ENCODE measurements around the gene ASCC3. TPM values are rescaled to one million over a fixed set of nuclear protein-coding genes. Genes with fewer than 3 reads are reported as not detected.

The ASCC3 gene, protein sequence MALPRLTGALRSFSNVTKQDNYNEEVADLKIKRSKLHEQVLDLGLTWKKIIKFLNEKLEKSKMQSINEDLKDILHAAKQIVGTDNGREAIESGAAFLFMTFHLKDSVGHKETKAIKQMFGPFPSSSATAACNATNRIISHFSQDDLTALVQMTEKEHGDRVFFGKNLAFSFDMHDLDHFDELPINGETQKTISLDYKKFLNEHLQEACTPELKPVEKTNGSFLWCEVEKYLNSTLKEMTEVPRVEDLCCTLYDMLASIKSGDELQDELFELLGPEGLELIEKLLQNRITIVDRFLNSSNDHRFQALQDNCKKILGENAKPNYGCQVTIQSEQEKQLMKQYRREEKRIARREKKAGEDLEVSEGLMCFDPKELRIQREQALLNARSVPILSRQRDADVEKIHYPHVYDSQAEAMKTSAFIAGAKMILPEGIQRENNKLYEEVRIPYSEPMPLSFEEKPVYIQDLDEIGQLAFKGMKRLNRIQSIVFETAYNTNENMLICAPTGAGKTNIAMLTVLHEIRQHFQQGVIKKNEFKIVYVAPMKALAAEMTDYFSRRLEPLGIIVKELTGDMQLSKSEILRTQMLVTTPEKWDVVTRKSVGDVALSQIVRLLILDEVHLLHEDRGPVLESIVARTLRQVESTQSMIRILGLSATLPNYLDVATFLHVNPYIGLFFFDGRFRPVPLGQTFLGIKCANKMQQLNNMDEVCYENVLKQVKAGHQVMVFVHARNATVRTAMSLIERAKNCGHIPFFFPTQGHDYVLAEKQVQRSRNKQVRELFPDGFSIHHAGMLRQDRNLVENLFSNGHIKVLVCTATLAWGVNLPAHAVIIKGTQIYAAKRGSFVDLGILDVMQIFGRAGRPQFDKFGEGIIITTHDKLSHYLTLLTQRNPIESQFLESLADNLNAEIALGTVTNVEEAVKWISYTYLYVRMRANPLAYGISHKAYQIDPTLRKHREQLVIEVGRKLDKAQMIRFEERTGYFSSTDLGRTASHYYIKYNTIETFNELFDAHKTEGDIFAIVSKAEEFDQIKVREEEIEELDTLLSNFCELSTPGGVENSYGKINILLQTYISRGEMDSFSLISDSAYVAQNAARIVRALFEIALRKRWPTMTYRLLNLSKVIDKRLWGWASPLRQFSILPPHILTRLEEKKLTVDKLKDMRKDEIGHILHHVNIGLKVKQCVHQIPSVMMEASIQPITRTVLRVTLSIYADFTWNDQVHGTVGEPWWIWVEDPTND (N-terminal part only)
- 15.3 TPM for total RNA-seq

DNA sequence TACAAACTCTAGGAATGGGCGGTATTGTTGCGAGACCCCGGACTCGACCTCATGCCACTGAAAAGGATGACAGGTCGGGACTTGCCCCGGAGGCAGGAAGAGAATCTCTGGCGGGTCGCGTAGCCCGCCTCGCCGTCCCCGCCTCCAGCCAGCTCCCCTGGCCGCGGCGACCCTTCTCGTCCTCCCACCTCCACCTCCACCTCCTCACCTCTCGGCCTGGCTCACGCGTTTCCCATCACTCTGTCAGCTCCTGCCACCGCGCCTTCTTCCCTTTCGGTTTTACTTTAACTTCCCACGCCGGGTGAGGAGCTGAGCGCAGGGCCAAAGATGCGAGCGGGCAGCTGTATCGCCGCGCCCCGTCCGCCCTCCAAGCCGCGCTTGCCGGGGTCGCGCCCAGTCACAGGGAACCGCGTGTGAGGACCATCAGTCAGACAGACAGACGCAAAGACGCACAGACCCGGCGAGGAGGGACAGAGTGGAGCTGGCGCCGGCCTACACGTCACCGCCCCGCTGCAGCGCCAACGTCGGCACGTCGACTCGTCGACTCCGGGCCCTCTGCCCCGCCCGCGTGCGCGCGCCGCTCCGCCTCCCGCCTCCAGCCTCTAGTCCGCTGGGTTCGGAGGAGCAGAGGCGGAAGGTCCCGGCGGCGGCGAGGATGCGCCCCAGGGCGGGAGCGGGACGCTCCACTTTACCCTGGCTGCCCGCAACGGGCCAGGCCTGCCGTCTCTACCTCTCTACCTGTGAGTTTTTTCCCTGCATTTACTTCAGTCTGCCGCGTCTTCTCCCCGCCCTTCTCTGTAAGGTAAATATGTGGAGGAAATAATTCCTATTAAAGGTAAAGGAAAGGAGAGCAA is at the start of gene ASCC3:
Gene ASCC3 (minus strand): TSS at position 477 of the 854 bp plus-strand sequence. CDS start 13,332 bp downstream, outside the sequence.
- peak; percentile 97 for ATAC-seq
- DNase-seq (ENCODE audit: low spot score): peak; percentile 97

- DNase-seq (ENCODE audit: low spot score) (no peak), ATAC-seq (no peak)
These were observed 44.6 kb upstream of the ASCC3 start for GRCh38 chr6:100925749-100926148.

DNA sequence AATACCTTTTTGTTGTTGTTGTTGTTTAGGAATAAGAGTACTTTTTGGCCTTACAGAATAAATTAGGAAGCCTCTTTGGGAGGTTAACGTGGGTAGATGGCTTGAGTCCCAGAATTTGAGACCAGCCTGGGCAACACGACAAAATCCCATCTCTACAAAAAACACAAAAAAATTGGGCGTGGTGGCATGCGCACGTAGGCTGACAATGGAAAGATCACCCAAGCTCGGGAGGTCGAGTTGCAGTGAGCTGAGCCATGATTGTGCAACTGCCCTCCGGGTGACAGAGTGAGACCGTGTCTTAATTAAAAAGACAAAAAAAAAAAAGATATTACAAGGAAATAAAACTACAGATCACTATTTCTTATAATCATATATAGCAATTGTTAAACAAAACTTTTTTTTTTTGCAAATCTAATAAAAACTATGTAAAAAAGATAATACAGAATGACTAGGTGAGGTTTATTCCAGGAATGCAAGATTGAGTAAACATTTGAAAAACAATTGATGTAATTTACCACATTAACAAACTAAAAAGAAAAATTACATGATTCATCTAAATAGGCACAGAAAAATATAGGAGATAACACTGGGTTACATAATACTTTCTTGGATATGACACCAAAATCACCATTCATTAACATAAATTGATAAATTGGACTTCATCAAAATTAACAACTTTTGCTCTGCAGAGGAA is 43.6 kb upstream of the ASCC3 start:
- ATAC-seq (peak; percentile 58), DNase-seq (ENCODE audit: low spot score) (no peak)

- ATAC-seq: no peak
- DNase-seq (ENCODE audit: low spot score): no peak
These were observed 42.5 kb upstream of the ASCC3 start for GRCh38 chr6:100923481-100924165.

DNA sequence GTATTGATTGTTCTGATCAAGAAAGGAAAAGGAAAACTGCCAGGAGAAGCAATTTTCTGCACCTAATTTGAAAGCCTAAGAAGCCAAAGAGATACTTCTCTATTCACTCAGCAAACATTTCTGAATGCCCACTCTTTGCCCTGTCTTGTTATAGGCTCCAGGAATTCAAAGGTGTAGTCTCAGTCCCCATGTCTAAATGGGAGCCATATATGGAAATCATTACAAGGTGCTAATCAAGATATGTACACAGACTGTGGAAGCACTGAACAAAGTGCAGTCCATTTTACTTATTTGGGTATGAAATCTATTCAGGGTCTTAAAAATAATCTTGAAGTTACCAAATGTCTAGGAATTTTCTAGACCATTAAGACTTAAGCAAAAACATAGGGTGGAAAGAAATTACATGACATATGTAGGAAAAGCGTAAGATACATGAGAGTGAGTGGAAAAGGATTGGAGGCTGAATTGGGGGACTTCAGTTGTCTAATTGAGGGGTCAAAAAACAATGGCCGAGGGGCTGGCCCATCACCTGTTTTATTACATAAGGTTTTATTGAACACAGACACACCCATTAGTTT is 39.0 kb upstream of the ASCC3 start:
- ATAC-seq (no peak), DNase-seq (ENCODE audit: low spot score) (no peak)

DNA sequence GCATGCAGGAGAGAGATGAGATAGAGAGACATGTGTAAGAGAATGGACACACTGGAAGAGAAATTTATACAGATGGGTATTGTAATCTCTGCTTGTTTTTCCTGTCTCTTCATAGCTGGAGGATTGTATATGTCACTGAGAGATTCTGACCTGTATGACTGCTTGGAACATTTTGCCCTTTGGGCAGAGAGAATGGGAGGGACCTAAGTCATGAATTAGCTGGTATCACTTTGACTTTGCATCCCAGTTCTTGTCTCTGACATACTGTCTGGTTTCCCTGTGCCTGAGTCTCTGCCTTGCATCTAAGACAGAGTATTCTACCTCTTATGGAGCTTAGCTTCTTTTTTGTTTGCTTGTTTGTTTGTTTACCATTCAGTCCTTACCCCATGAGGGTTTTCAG is 37.0 kb upstream of the ASCC3 start:
- DNase-seq (ENCODE audit: low spot score): no peak
- ATAC-seq: no peak

DNA sequence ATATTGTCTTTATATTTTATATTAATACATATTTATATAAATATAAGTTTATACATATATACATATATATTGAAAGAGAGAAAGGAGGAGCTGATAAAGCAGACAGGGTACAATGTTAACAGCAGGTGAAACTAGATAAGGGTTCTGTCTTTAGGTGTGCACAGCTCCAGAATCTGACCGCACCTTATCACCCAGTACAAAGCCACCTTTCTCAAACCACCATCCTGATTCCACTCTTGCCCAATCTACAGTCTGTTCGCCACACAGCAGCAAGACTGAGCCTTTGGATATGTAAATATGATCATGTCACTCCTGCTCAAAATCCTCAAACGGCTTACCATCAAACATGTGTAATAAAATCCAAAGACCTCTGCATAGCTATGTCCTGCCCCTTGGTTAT is 34.7 kb upstream of the ASCC3 start:
- DNase-seq (ENCODE audit: low spot score) (no peak), ATAC-seq (no peak)

GRCh38 chr6:100913400-100914276 is 32.5 kb upstream of the ASCC3 start:
- no peak for ATAC-seq
- no peak for DNase-seq (ENCODE audit: low spot score)

DNA sequence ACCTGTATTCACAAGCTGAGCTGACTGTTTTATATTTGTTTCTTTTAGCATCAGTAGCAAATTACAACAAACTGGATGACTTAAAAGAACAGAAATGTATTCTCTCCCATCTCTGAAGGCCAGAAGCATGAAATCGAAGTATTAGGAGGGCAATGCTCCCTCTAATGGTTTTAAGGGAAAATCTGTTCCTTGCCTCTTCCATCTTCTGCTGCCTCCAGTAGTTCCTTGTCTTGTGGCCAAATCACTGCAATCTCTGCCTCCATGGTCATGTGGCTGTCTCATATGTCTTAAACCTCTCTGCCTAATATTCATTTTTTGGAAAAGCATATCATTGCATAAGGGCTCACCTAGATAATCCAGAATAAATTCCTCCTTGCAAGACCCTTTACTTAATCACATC is 25.2 kb upstream of the ASCC3 start:
- ATAC-seq: no peak

DNA sequence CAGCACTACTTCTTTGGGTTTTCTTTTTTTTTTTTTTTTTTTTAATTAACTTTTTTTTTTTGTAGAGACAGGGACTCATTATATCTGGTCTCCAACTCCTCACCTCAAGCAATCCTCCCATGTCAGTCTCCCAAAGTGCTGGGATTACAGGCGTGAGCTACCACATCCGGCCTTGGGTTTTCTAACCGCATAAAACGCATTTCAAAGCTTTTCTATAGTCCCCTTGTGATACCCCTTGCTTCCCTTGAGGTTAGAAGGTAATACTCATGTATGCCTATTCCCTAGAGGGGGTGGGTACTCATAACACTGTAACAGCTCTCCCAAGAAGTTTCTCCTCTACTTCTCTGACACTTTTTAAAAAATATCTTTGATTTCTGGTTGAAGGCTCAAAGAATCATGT is 23.9 kb upstream of the ASCC3 start:
- ATAC-seq (no peak), DNase-seq (ENCODE audit: low spot score) (no peak)

More for the DNA sequence above, 25.2 kb upstream of the ASCC3 start:
- DNase-seq (ENCODE audit: low spot score): no peak

GRCh38 chr6:100904316-100904715 is 23.2 kb upstream of the ASCC3 start:
- DNase-seq (ENCODE audit: low spot score) (no peak), ATAC-seq (no peak)

DNA sequence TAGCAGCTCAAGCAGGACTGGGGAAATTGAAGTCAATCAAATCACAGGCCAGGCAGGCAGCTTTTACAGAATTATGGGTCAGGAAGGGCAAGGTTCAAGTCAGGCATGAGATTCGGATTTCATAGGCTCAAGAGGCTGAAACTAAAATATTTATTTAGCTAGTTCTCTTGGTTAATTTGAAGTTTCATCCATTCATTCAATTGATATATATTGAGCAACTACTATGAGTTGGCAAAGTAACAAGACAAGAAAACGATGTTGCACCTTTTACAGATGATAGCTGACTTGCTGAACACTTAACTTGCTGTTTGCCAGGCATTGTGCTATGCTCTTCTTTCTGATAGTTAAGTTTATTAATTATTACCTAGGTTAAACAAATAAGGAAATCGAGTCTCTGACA is 20.5 kb upstream of the ASCC3 start:
- ATAC-seq: peak; percentile 86
- DNase-seq (ENCODE audit: low spot score): peak; percentile 54

- DNase-seq (ENCODE audit: low spot score) (no peak), ATAC-seq (no peak)
These were observed 18.1 kb upstream of the ASCC3 start for GRCh38 chr6:100899202-100899601.

DNA sequence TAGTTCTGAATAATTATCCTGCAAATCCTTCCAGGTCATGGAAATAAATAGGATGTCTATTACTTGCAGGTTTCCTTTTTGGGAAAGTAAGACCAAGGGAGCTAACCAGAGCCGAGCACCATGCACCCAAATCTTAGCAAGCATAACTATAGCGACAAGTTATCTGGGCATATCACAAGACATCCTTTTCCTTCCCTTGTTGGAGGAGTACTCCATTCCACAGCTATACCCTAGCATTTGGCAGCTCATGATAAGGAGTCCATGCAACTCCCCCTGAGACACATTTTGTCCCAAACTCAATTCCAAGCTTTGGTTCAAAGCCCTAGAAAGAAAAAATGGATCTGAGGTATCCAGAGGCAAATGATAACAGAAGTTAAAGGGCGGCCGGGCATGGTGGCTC is 16.5 kb upstream of the ASCC3 start:
- DNase-seq (ENCODE audit: low spot score) (no peak), ATAC-seq (no peak)

- ATAC-seq (peak; percentile 65), DNase-seq (ENCODE audit: low spot score) (no peak)
These were observed 12.6 kb upstream of the ASCC3 start for GRCh38 chr6:100893743-100894142.

DNA sequence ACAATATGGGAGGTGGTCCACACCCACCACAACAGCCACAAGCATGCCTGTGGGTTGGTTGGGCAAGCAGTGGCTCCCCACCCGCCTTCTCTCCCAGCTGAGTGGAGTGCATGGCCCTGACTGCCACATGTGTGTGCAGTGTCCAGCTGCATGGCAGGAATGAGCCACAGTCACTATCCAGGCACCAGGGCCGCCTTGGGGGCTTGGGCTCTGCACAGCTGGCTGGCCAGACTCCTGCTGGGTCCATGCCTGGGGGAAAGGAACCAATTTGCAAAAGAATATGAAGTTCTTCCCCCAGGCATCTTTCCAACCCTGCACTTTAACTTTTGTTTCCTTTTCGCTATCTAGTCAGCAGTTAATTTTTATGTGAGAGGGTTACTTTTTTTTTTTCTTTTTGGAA is 11.6 kb upstream of the ASCC3 start:
- ATAC-seq (peak; percentile 26), DNase-seq (ENCODE audit: low spot score) (no peak)

- DNase-seq (ENCODE audit: low spot score): no peak
- ATAC-seq: no peak
These were observed 11.0 kb upstream of the ASCC3 start for GRCh38 chr6:100892116-100892515.

- DNase-seq (ENCODE audit: low spot score) (no peak), ATAC-seq (no peak)
These were observed 9.9 kb upstream of the ASCC3 start for GRCh38 chr6:100891079-100891478.

All from left lobe of liver (tissue), 2 donors.